ENCODE measurements around the gene FLVCR1. TPM values are rescaled to one million over a fixed set of nuclear protein-coding genes. Genes with fewer than 3 reads are reported as not detected.

Gene FLVCR1
- polyA plus RNA-seq, 1 donor, result 36.3 TPM

- Histone ChIP-seq H3K36me3 (ENCODE audit: control insufficient read depth, insufficient read depth, low read length) (no peaks in the 10 kb centered on the region), H3K4me3 (ENCODE audit: low read length) (no peak overlapping the region), H3K27me3 (ENCODE audit: control insufficient read depth, insufficient read depth, low read length) (no peaks in the 10 kb centered on the region), H3K9me3 (ENCODE audit: control insufficient read depth, low read depth, low read length) (peaks cover 4% of the 10 kb centered on the region), H3K4me1 (ENCODE audit: control insufficient read depth, insufficient read depth, low read length) (no peaks in the 10 kb centered on the region), H3K27ac (ENCODE audit: low read length) (no peak overlapping the region)
- no CpG with 5 or more reads among the region's 4 CpGs for WGBS (ENCODE audit: insufficient coverage, low lambda C conversion rate)
- peak in 1 of 2 donors; percentile 11 for DNase-seq
Observed at GRCh38 chr1:212943393-212943710, 85.3 kb downstream of the FLVCR1 start.

GRCh38 chr1:212944229-212944901 lies 86.3 kb downstream of the FLVCR1 start:
- Histone ChIP-seq H3K36me3 (ENCODE audit: control insufficient read depth, insufficient read depth, low read length) (no peaks in the 10 kb centered on the region), H3K27ac (ENCODE audit: low read length) (no peak overlapping the region), H3K27me3 (ENCODE audit: control insufficient read depth, insufficient read depth, low read length) (peaks cover 6% of the 10 kb centered on the region), H3K4me3 (ENCODE audit: low read length) (no peak overlapping the region), H3K9me3 (ENCODE audit: control insufficient read depth, low read depth, low read length) (peaks cover 4% of the 10 kb centered on the region), H3K4me1 (ENCODE audit: control insufficient read depth, insufficient read depth, low read length) (no peaks in the 10 kb centered on the region)
- WGBS (ENCODE audit: insufficient coverage, low lambda C conversion rate), result no CpG with 5 or more reads among the region's 6 CpGs
- no peak for DNase-seq

- no peak for DNase-seq
Observed at GRCh38 chr1:212945056-212945455, 87.0 kb downstream of the FLVCR1 start.

GRCh38 chr1:212945463-212946160 lies 87.5 kb downstream of the FLVCR1 start:
- peaks cover 4% of the 10 kb centered on the region for H3K4me1 ChIP-seq (ENCODE audit: control insufficient read depth, insufficient read depth, low read length)
- H3K27me3 ChIP-seq (ENCODE audit: control insufficient read depth, insufficient read depth, low read length), result peaks cover 17% of the 10 kb centered on the region
- no peak overlapping the region for H3K4me3 ChIP-seq (ENCODE audit: low read length)
- DNase-seq, result no peak
- peaks cover 4% of the 10 kb centered on the region for H3K9me3 ChIP-seq (ENCODE audit: control insufficient read depth, low read depth, low read length)
- no peaks in the 10 kb centered on the region for H3K36me3 ChIP-seq (ENCODE audit: control insufficient read depth, insufficient read depth, low read length)
- no peak overlapping the region for H3K27ac ChIP-seq (ENCODE audit: low read length)
- no CpG with 5 or more reads among the region's 4 CpGs for WGBS (ENCODE audit: insufficient coverage, low lambda C conversion rate)

More at GRCh38 chr1:212945056-212945455, 87.0 kb downstream of the FLVCR1 start:
- peaks cover 3% of the 10 kb centered on the region for H3K4me1 ChIP-seq (ENCODE audit: control insufficient read depth, insufficient read depth, low read length)
- no peak overlapping the region for H3K4me3 ChIP-seq (ENCODE audit: low read length)
- H3K27ac ChIP-seq (ENCODE audit: low read length), result no peak overlapping the region
- H3K27me3 ChIP-seq (ENCODE audit: control insufficient read depth, insufficient read depth, low read length), result peaks cover 11% of the 10 kb centered on the region
- peaks cover 4% of the 10 kb centered on the region for H3K9me3 ChIP-seq (ENCODE audit: control insufficient read depth, low read depth, low read length)
- 100% methylated on average over 2 of the region's 2 CpGs for WGBS (ENCODE audit: insufficient coverage, low lambda C conversion rate)
- H3K36me3 ChIP-seq (ENCODE audit: control insufficient read depth, insufficient read depth, low read length), result no peaks in the 10 kb centered on the region

- Histone ChIP-seq H3K9me3 (ENCODE audit: control insufficient read depth, low read depth, low read length) (peaks cover 4% of the 10 kb centered on the region), H3K4me3 (ENCODE audit: low read length) (no peak overlapping the region), H3K4me1 (ENCODE audit: control insufficient read depth, insufficient read depth, low read length) (peaks cover 14% of the 10 kb centered on the region), H3K27ac (ENCODE audit: low read length) (no peak overlapping the region), H3K27me3 (ENCODE audit: control insufficient read depth, insufficient read depth, low read length) (peaks cover 28% of the 10 kb centered on the region), H3K36me3 (ENCODE audit: control insufficient read depth, insufficient read depth, low read length) (no peaks in the 10 kb centered on the region)
- no peak for DNase-seq
Observed at GRCh38 chr1:212946872-212947271, 88.8 kb downstream of the FLVCR1 start.

Other genes with a start within 250 kb of the FLVCR1 start
- 71.1 TPM for gene ATF3, start 249.5 kb upstream of the FLVCR1 start, polyA plus RNA-seq
- gene BATF3, start 158.4 kb upstream of the FLVCR1 start, polyA plus RNA-seq, result 3.0 TPM
- gene NSL1, start 66.5 kb upstream of the FLVCR1 start, polyA plus RNA-seq, result 34.6 TPM
- 7.8 TPM for gene TATDN3, start 66.4 kb upstream of the FLVCR1 start, polyA plus RNA-seq
- gene SPATA45, start 10.6 kb upstream of the FLVCR1 start, polyA plus RNA-seq, result 0.25 TPM
- 5.1 TPM for gene VASH2, start 92.3 kb downstream of the FLVCR1 start, polyA plus RNA-seq
- 33.0 TPM for gene ANGEL2, start 157.6 kb downstream of the FLVCR1 start, polyA plus RNA-seq
- gene RPS6KC1, start 193.0 kb downstream of the FLVCR1 start, polyA plus RNA-seq, result 13.7 TPM

Data from large intestine (tissue), 3 donors.